ENCODE results near the gene JAK1. TPM values are rescaled to one million over a fixed set of nuclear protein-coding genes. Genes with fewer than 3 reads are reported as not detected.

The JAK1 gene
- total RNA-seq, 1 experiment from 2014 or later = 27.8 TPM

- CTCF ChIA-PET = no interaction called here
- H3K4me1 Mint-ChIP-seq = no peaks in the 10 kb centered on the region
- ATAC-seq (no peak), DNase-seq (ENCODE audit: low spot score) (no peak)
- TF ChIP-seq ATF2 (CRISPR knock-in tag; IDR thresholded peaks at IDR 0.05; ENCODE audit: borderline replicate concordance, low read depth) (no peak), NR3C1 (CRISPR knock-in tag; conservative IDR thresholded peaks at IDR 0.05; ENCODE audit: low read depth) (no peak), JAZF1 (CRISPR knock-in tag; IDR thresholded peaks at IDR 0.05) (no peak), IRF2 (CRISPR knock-in tag; IDR thresholded peaks at IDR 0.05; ENCODE audit: borderline replicate concordance, low read depth) (no peak), NR1H2 (CRISPR knock-in tag; IDR thresholded peaks at IDR 0.05) (no peak), NFE2L1 (CRISPR knock-in tag; IDR thresholded peaks at IDR 0.05) (no peak), FOXP4 (CRISPR knock-in tag; IDR thresholded peaks at IDR 0.05) (no peak), RORB (CRISPR knock-in tag; IDR thresholded peaks at IDR 0.05) (no peak), ATF1 (CRISPR knock-in tag; IDR thresholded peaks at IDR 0.05) (no peak), USF2 (CRISPR knock-in tag; IDR thresholded peaks at IDR 0.05) (no peak), ZSCAN18 (CRISPR knock-in tag; IDR thresholded peaks at IDR 0.05) (no peak), SMAD4 (CRISPR knock-in tag; IDR thresholded peaks at IDR 0.05) (no peak), MYBL2 (CRISPR knock-in tag; IDR thresholded peaks at IDR 0.05) (no peak), ERG (CRISPR knock-in tag; IDR thresholded peaks at IDR 0.05) (no peak), ZNF317 (CRISPR knock-in tag; IDR thresholded peaks at IDR 0.05; ENCODE audit: borderline replicate concordance, low read depth) (no peak)
- TF ChIP-seq, protein P1, sequence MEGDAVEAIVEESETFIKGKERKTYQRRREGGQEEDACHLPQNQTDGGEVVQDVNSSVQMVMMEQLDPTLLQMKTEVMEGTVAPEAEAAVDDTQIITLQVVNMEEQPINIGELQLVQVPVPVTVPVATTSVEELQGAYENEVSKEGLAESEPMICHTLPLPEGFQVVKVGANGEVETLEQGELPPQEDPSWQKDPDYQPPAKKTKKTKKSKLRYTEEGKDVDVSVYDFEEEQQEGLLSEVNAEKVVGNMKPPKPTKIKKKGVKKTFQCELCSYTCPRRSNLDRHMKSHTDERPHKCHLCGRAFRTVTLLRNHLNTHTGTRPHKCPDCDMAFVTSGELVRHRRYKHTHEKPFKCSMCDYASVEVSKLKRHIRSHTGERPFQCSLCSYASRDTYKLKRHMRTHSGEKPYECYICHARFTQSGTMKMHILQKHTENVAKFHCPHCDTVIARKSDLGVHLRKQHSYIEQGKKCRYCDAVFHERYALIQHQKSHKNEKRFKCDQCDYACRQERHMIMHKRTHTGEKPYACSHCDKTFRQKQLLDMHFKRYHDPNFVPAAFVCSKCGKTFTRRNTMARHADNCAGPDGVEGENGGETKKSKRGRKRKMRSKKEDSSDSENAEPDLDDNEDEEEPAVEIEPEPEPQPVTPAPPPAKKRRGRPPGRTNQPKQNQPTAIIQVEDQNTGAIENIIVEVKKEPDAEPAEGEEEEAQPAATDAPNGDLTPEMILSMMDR (IDR thresholded peaks at IDR 0.05) = no peak
- TF ChIP-seq, protein P2, sequence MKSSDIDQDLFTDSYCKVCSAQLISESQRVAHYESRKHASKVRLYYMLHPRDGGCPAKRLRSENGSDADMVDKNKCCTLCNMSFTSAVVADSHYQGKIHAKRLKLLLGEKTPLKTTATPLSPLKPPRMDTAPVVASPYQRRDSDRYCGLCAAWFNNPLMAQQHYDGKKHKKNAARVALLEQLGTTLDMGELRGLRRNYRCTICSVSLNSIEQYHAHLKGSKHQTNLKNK (CRISPR knock-in tag; IDR thresholded peaks at IDR 0.05) = no peak
- TF ChIP-seq, protein P3, sequence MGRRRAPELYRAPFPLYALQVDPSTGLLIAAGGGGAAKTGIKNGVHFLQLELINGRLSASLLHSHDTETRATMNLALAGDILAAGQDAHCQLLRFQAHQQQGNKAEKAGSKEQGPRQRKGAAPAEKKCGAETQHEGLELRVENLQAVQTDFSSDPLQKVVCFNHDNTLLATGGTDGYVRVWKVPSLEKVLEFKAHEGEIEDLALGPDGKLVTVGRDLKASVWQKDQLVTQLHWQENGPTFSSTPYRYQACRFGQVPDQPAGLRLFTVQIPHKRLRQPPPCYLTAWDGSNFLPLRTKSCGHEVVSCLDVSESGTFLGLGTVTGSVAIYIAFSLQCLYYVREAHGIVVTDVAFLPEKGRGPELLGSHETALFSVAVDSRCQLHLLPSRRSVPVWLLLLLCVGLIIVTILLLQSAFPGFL (CRISPR knock-in tag; IDR thresholded peaks at IDR 0.05; ENCODE audit: borderline replicate concordance) = no peak
- H3K27me3 Mint-ChIP-seq (ENCODE audit: low read depth) = no peaks in the 10 kb centered on the region
- POLR2A ChIA-PET = interaction anchor here (0.6 kb wide), 1 partner anchor 351 kb away, joined by 4 read pairs; no protein-coding TSS in a partner anchor
- H3K27ac Mint-ChIP-seq = no peak overlapping the region
- peaks cover 10% of the 10 kb centered on the region for H3K36me3 Mint-ChIP-seq
- H3K9me3 Mint-ChIP-seq = no peaks in the 10 kb centered on the region
- H3K4me3 Mint-ChIP-seq = no peak overlapping the region
These were observed 118.2 kb downstream of the JAK1 start for GRCh38 chr1:64848136-64848535.

Data from WTC11 (cell line).